ENCODE measurements around the gene CHID1. TPM values are rescaled to one million over a fixed set of nuclear protein-coding genes. Genes with fewer than 3 reads are reported as not detected.

CHID1 gene
- total RNA-seq, 1 donor, result 48.9 TPM

DNA sequence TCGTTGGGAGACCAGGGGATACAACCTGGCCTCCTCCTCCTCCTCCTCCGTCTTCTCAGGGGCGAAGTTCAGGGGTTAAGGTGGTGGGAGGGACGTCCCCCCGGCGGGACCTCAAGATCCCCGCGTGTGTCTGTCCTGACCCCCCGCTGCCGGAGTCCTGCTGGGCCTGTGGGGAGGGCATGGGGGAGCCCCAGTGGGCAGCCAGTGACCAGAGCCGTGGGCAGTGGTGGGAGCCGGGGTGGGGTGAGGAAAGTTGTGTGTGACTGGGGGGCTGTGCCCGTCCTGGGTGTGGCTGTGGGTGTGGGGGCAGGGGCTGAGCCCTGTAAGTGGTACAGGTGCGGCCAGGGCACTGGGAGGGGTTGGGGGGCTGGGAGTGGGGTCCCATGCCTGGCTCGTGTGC lies 57.8 kb downstream of the CHID1 start:
- H3K4me2 ChIP-seq (ENCODE audit: insufficient read depth, low read length), result no peak overlapping the region
- H2AFZ ChIP-seq (ENCODE audit: low read length), result no peak overlapping the region
- H3K4me1 ChIP-seq (ENCODE audit: insufficient read depth, low read length), result peaks cover 4% of the 10 kb centered on the region
- H3K36me3 ChIP-seq (ENCODE audit: insufficient read depth, low read length), result peaks cover 6% of the 10 kb centered on the region
- TF ChIP-seq, protein P1, sequence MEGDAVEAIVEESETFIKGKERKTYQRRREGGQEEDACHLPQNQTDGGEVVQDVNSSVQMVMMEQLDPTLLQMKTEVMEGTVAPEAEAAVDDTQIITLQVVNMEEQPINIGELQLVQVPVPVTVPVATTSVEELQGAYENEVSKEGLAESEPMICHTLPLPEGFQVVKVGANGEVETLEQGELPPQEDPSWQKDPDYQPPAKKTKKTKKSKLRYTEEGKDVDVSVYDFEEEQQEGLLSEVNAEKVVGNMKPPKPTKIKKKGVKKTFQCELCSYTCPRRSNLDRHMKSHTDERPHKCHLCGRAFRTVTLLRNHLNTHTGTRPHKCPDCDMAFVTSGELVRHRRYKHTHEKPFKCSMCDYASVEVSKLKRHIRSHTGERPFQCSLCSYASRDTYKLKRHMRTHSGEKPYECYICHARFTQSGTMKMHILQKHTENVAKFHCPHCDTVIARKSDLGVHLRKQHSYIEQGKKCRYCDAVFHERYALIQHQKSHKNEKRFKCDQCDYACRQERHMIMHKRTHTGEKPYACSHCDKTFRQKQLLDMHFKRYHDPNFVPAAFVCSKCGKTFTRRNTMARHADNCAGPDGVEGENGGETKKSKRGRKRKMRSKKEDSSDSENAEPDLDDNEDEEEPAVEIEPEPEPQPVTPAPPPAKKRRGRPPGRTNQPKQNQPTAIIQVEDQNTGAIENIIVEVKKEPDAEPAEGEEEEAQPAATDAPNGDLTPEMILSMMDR (IDR thresholded peaks at IDR 0.05; ENCODE audit: extremely low read depth, low read depth, low read length), result no peak
- no peak for DNase-seq (ENCODE audit: insufficient read length, low spot score, missing footprints)
- peaks cover 57% of the 10 kb centered on the region for H4K20me1 ChIP-seq (ENCODE audit: insufficient read depth, low read length)
- H3K79me2 ChIP-seq (ENCODE audit: insufficient read depth, low read length), result peaks cover 90% of the 10 kb centered on the region
- H3K9me3 ChIP-seq (ENCODE audit: low read depth, low read length), result no peaks in the 10 kb centered on the region
- no peaks in the 10 kb centered on the region for H3K27me3 ChIP-seq (ENCODE audit: insufficient read depth, low read length)
- no peak overlapping the region for H3K27ac ChIP-seq (ENCODE audit: low read depth, low read length)
- no peak overlapping the region for H3K4me3 ChIP-seq (ENCODE audit: insufficient read depth, low read length)

DNA sequence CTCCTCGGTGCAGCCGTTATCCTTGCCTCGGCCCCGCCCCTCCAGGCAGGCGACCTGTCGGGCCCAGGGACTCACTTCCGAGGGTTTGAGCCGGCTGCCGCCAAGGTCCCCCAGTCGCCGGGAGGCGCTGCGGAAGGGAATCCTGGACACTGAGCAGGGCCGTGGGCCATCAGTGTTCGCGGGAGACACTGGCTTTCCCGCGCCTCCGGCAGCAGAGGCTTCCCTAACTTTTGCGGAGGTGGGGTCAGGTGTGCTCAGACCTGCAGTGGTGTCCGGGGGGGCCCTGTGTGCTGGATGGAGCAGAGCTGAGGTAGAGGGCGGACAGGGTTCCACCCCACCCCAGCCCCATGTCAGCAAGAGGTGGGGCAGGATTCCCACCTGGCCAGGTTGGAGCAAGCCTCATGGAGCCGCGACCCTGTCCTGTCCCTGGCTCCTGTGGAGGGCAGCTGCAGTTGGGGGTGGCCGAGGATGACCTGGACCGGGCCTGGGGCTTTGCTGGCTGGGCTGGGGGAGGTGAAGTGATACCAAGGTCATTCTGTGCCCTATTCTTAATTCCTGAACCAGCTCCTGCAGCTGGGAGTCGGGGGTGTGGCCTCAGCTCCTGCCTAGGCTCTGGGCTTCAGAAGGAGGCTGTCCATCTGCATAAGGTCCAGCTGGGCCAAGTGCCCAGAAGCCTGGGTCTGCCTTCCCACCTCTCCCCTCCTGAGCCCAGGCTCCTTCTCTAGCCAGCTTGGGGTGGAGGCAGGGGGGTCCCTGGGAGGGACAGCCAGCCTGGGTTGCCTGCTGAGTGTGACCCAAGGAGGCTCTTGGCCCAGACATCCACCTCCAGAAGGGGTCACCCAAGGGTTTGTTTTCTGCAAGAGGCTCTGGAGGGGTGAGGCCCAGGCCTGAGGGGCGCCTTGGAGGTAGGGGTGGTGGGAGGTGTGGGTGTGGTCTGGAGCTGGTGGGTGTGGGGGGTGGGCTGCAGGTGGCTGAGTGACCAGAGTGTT lies 59.5 kb downstream of the CHID1 start:
- Histone ChIP-seq H3K4me3 (ENCODE audit: insufficient read depth, low read length) (no peak overlapping the region), H3K79me2 (ENCODE audit: insufficient read depth, low read length) (peaks cover 93% of the 10 kb centered on the region), H3K36me3 (ENCODE audit: insufficient read depth, low read length) (peaks cover 6% of the 10 kb centered on the region), H3K4me1 (ENCODE audit: insufficient read depth, low read length) (peaks cover 12% of the 10 kb centered on the region), H3K27ac (ENCODE audit: low read depth, low read length) (no peak overlapping the region), H2AFZ (ENCODE audit: low read length) (no peak overlapping the region), H3K9me3 (ENCODE audit: low read depth, low read length) (no peaks in the 10 kb centered on the region), H3K27me3 (ENCODE audit: insufficient read depth, low read length) (no peaks in the 10 kb centered on the region), H4K20me1 (ENCODE audit: insufficient read depth, low read length) (peaks cover 50% of the 10 kb centered on the region), H3K4me2 (ENCODE audit: insufficient read depth, low read length) (no peak overlapping the region)
- TF ChIP-seq, protein P1 (IDR thresholded peaks at IDR 0.05; ENCODE audit: extremely low read depth, low read depth, low read length), result peak; percentile 19
- peak; percentile 97 for DNase-seq (ENCODE audit: insufficient read length, low spot score, missing footprints)

DNA sequence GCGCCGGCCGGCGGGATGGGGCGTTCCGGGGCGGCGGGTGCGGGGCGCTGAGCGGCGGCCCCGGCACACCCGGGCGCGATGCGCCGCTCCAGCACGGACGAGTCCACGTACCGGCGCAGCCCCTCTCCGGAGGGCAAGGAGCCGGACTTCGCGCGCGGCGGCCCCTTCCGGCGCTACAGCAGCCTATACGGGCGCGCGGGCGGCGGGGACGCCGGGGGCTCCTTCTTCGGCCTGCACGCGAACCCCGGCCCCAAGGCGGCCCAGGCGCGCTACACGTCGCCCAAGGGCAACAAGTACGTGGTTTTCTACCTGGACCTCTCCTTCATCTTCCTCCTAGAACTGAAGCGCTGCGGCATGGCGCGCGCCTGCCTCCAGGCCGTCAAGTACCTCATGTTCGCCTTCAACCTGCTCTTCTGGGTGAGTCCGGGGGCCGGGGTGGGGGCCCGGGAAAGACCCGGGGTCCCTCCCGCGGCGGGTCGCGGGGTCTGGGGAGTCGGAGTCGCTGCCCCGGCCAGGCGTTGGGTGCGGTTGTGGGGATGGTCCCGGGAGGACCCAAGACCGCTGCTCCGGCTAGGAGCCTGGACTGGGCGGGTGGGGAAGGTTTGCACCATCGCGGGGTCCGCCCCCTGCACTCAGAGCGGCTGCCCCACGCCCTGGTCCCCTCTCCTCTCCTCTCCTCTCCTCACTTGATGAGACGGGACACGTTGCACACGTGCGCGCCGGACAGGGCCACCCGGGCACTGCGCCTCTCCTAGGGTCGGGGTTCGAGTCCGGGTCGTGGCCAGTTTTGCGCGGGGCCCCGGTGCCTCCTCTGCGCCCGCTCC lies 60.4 kb downstream of the CHID1 start:
- H3K27ac ChIP-seq (ENCODE audit: low read depth, low read length), result no peak overlapping the region
- H4K20me1 ChIP-seq (ENCODE audit: insufficient read depth, low read length), result peaks cover 47% of the 10 kb centered on the region
- no peak overlapping the region for H2AFZ ChIP-seq (ENCODE audit: low read length)
- H3K4me3 ChIP-seq (ENCODE audit: insufficient read depth, low read length), result no peak overlapping the region
- TF ChIP-seq, protein P1 (IDR thresholded peaks at IDR 0.05; ENCODE audit: extremely low read depth, low read depth, low read length), result no peak
- H3K27me3 ChIP-seq (ENCODE audit: insufficient read depth, low read length), result no peaks in the 10 kb centered on the region
- H3K79me2 ChIP-seq (ENCODE audit: insufficient read depth, low read length), result peaks cover 93% of the 10 kb centered on the region
- peaks cover 21% of the 10 kb centered on the region for H3K4me1 ChIP-seq (ENCODE audit: insufficient read depth, low read length)
- no peak overlapping the region for H3K4me2 ChIP-seq (ENCODE audit: insufficient read depth, low read length)
- peaks cover 6% of the 10 kb centered on the region for H3K36me3 ChIP-seq (ENCODE audit: insufficient read depth, low read length)
- no peaks in the 10 kb centered on the region for H3K9me3 ChIP-seq (ENCODE audit: low read depth, low read length)
- no peak for DNase-seq (ENCODE audit: insufficient read length, low spot score, missing footprints)

Data from osteoblast (primary cell).